ENCODE data around the gene NCK2. TPM values are rescaled to one million over a fixed set of nuclear protein-coding genes. Genes with fewer than 3 reads are reported as not detected.

NCK2 gene
- total and polyA plus RNA-seq, 12 donors = 18.5 to 45.1 (median 29.0) TPM

GRCh38 chr2:105873721-105874120 lies 129.0 kb downstream of the NCK2 start:
- peaks cover 0 to 25% (median 0%) of the 10 kb centered on the region in 9 donors for H3K36me3 ChIP-seq
- WGBS, 2 donors = 72 to 84% methylated on average over 8 of the region's 8 CpGs
- no peak for DNase-seq
- H3K9me3 ChIP-seq = no peaks in the 10 kb centered on the region
- H3K4me3 ChIP-seq = no peak overlapping the region
- no peak overlapping the region for H3K27ac ChIP-seq
- intact Hi-C loops (cut with DNase I) = no loop called here
- ATAC-seq = peak in 4 of 8 donors; percentile 32 to 77 (median 41)
- no peaks in the 10 kb centered on the region for H3K27me3 ChIP-seq
- TF ChIP-seq CTCF (IDR thresholded peaks at IDR 0.05) = no peak
- H3K4me1 ChIP-seq = peaks cover 0 to 61% (median 29%) of the 10 kb centered on the region in 9 donors

GRCh38 chr2:105874466-105874865 lies 129.8 kb downstream of the NCK2 start:
- no peak for TF ChIP-seq CTCF (IDR thresholded peaks at IDR 0.05)
- H3K27me3 ChIP-seq = no peaks in the 10 kb centered on the region
- peaks cover 0 to 29% (median 0%) of the 10 kb centered on the region in 9 donors for H3K36me3 ChIP-seq
- WGBS, 2 donors = 87 to 91% methylated on average over 6 of the region's 6 CpGs
- peaks cover 0 to 5% (median 0%) of the 10 kb centered on the region in 11 donors for H3K9me3 ChIP-seq
- no peak for ATAC-seq
- intact Hi-C loops (cut with DNase I) = no loop called here
- DNase-seq = no peak
- H3K27ac ChIP-seq = no peak overlapping the region
- H3K4me3 ChIP-seq = no peak overlapping the region
- H3K4me1 ChIP-seq = peaks cover 0 to 65% (median 29%) of the 10 kb centered on the region in 9 donors

GRCh38 chr2:105875241-105875640 lies 130.5 kb downstream of the NCK2 start:
- no peaks in the 10 kb centered on the region for H3K27me3 ChIP-seq
- H3K4me3 ChIP-seq = no peak overlapping the region
- ATAC-seq (peak in 2 of 8 donors; percentile 13 to 28), DNase-seq (no peak)
- intact Hi-C loops (cut with DNase I) = no loop called here
- no peak for TF ChIP-seq CTCF (IDR thresholded peaks at IDR 0.05)
- peaks cover 0 to 30% (median 0%) of the 10 kb centered on the region in 9 donors for H3K36me3 ChIP-seq
- WGBS, 2 donors = 74 to 81% methylated on average over 7 of the region's 7 CpGs
- peaks cover 0 to 6% (median 0%) of the 10 kb centered on the region in 11 donors for H3K9me3 ChIP-seq
- H3K27ac ChIP-seq = no peak overlapping the region
- peaks cover 0 to 61% (median 29%) of the 10 kb centered on the region in 9 donors for H3K4me1 ChIP-seq

GRCh38 chr2:105876191-105876590 lies 131.5 kb downstream of the NCK2 start:
- peaks cover 0 to 60% (median 29%) of the 10 kb centered on the region in 9 donors for H3K4me1 ChIP-seq
- peaks cover 0 to 30% (median 0%) of the 10 kb centered on the region in 9 donors for H3K36me3 ChIP-seq
- no peaks in the 10 kb centered on the region for H3K27me3 ChIP-seq
- no peak overlapping the region for H3K4me3 ChIP-seq
- no peak overlapping the region for H3K27ac ChIP-seq
- H3K9me3 ChIP-seq = peaks cover 0 to 6% (median 0%) of the 10 kb centered on the region in 11 donors
- ATAC-seq = no peak
- WGBS, 2 donors = 94 to 96% methylated on average over 4 of the region's 4 CpGs
- no peak for DNase-seq
- intact Hi-C loops (cut with DNase I) = no loop called here
- TF ChIP-seq CTCF (IDR thresholded peaks at IDR 0.05) = no peak

All from heart right ventricle (tissue), 16 donors.